ENCODE data around the gene UGP2.
"Not testable (repeated sequence)": the region's sequence is repeated elsewhere in the genome, so short reads cannot be mapped to it uniquely, and the experiment has no call there.

UGP2 gene

DNA sequence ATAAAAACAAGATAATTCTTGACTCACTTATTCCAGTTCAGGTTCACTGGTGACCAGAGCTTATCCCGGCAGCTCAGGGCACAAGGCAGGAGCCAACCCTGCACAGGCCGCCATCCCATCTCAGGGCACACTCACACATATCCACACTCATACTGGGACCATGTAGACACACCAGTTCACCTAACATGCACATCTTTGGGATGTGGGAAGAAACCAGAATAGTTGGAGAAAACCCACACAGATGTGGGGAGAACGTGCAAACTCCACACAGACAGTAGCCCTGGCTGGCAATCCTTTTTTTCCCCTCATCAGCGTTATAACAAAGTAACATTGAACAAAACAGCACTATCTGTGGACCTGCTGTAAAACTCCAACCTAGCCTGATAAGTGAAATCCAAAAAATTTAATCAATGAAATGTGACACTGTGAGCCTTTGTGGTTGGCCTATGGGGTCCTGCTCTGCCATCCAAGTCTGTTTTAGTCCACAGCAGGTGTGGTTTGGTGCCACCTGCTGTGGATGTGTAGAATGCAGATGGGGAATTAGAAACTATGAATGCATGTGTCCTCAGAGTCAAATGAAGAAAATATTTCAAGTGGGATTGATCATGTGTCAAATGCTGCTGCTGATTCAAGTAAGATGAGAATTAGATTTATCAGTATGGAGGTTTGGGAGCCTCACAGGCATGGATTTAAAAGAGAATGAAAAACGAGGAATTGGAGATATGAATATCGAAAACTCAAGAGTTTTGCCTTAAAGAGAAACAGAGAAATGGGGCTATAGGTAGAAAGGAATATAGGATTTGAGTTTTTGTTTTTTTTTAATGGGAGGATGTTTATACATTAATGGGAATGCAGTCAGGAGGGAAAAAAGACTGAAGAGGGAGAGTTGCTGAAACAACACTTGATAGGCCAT, 47.0 kb downstream of the UGP2 start:
- in situ Hi-C loops (cut with MboI; ENCODE audit: low sequenced_read_pairs) = no loop called here

DNA sequence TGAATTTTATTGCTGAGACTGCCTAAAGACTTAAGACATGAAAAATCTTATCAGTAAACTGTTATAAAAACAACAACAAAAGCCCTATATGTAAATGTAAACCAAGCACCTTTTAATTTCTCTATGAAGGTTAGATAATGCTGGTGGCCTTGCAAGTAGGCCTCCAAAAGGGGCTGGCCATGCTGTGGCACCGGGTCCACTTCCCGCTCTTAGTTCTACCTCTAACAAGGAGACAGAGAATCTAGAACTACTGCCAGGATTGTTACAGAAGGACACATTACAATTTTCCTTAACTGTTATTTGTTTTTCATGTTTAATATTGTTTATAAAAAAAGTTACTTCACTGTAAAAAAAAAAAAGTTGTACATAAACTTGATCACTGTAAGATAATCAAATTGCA, 49.0 kb downstream of the UGP2 start:
- in situ Hi-C loops (cut with MboI; ENCODE audit: low sequenced_read_pairs) = no loop called here

DNA sequence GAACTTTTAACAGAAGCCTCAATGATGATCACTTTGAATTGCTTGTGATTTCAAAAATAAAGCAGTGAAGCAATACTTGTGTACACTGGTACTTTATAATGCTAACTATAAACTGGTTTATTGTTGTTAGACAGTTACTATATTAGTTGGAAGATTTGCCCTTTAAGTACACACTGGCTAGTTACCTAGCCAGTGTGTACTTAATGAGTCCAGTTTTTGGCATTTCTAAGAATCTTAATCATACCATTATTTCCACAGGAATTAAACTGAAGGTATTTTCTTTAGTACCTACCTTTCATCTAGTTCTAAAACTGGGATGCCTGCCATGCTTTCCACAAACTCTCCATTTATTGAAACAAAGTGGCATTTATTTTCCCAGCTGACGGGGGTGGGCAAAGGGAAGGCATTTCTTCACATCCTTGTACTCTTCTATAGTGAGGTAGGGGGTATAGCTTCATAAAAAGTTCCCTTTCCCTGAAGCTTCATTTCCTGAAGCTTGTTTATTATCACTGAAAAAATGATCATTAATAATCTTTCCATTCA, 49.9 kb downstream of the UGP2 start:
- in situ Hi-C loops (cut with MboI; ENCODE audit: low sequenced_read_pairs) = no loop called here

DNA sequence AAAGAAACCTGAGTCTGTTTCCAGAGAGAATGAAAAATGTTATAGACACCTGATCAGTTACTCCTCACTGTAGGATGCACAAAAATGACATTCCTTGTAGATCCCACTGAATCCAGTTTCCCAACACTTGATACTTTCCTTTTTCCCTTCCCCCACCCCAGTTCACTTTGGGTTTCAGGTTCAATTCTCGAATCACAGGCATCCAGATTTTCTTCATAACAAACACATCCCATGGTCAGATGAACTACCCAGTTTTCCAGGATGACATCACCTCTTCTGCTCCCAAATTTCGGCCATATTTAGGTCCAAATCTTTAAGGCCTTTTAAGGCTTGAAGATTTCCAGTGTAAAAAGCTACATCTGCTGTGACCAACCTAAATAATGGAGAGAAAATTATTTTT, 51.5 kb downstream of the UGP2 start:
- in situ Hi-C loops (cut with MboI; ENCODE audit: low sequenced_read_pairs) = no loop called here

DNA sequence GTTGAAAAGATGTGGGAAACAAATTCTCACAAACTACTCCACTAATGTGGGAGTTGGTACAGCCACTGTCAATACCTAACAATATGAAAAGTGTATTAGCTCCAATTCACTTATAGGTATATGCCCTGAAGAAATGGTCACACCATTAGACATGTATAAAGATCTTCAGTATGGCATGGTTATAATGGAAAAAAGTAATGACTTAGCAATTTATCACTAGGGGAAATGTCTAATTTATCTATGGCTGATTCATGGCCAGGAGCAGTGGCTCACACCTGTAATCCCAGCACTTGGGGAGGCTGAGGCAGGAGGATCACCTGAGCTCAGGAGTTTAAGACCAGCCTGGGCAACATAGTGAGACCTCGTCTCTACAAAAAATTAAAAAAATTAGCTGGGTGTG, 52.5 kb downstream of the UGP2 start:
- in situ Hi-C loops (cut with MboI; ENCODE audit: low sequenced_read_pairs) = no loop called here

DNA sequence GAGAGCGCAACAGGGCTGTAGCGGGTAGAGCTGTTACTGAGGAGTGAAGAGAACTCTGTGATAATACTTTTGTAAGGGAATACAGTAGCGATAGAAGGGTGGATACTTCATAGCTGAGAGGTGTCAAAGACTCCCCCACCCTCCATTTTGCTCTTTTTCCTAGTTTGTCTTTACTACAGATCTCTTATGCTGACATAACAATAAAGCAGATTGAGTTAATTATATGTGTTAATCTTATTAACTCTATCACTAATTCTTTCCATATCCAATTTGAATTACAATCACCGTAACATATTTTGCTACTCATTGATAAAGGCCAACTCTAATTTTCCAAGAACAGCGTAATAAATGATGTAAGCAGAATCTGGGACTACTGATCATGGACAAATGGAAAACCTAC, 57.1 kb downstream of the UGP2 start:
- in situ Hi-C loops (cut with MboI; ENCODE audit: low sequenced_read_pairs) = no loop called here

DNA sequence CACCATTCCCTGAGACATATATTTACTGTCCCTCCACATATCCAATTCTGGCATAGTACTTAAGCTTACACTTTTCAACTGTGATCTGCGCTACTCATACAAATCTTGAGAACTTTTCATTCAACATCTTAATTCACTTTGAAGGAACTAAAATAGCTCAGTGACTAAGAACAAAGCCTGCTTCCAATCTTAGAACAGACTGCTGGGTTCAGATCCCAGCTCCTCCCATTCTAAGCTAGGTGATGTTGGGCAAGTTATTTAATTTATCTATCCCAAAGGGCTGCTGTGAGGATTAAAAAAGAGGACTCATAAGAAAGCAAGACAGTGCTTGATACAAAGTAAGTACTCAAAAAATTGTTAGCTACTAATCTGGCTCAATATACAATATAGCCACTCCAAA, 57.9 kb downstream of the UGP2 start:
- in situ Hi-C loops (cut with MboI; ENCODE audit: low sequenced_read_pairs) = no loop called here

DNA sequence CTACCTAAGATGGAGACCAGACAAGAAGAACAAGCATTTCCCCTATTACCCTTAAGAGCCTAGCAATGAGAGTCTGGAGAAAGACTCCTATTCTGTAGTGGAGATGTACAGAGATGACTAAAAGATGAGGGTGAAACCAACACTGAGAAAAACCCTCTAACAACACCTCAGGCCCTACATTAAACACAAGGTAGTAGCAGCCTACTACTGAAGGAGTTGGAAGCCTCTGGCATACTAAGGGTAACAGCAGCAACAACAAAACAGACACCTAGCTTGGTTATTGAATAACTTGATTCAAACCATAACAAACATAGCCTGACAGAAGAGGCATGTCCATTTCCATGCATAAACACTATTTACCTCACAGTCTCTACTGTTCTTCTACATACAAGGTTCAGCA, 60.5 kb downstream of the UGP2 start:
- in situ Hi-C loops (cut with MboI; ENCODE audit: low sequenced_read_pairs) = no loop called here

DNA sequence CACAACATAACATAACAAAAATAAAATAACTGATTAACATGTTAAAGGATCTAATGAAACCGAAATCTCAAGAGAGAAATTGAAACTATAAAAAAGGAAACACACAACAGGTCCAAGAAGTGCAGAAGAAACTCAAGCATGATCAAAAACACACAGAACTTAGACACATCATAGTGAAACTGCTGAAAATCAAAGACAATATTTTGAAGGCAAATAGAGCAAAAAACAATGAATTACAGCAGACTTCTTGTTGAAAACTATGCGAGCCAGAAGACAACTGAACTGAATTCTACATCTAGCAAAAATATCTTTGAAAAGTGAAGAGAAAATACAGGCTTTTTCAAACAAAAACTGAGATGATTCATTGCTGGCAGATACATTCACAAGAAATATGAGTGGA, 61.3 kb downstream of the UGP2 start:
- in situ Hi-C loops (cut with MboI; ENCODE audit: low sequenced_read_pairs) = no loop called here

DNA sequence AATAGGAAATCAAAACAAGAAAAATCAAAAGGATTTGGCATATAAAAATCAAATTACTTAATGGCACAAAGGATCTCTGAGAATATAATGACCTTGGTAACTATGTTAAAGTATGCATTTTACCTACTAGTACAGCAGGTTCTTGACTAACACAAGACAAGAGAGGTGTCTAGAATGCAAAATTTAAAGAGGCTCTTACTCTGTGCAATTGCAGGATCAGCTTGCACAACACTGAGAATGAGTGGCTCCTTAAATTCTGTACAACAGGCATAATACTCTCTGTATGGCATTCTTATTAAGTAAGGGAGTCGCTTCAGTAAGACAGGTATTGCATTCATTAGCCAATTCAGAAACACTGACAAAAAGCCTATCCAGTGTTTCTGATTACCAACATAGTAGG, 72.6 kb downstream of the UGP2 start:
- in situ Hi-C loops (cut with MboI; ENCODE audit: low sequenced_read_pairs) = no loop called here

DNA sequence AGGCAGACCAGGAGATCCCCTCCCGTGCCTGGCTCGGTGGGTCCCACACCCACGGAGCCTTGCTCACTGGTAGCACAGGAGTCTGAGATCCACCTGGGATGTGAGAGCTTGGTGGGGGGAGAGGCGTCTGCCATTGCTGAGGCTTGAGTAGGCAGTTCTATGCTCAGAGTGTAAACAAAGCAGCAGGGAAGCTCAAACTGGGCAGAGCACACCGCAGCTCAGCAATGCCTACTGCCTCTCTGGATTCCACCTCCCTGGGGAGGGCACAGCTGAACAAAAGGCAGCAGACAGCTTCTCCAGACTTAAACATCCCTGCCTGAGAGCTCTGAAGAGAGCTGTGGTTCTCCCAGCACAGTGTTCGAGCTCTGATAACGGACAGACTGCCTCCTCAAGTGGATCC, 85.1 kb downstream of the UGP2 start:
- in situ Hi-C loops (cut with MboI; ENCODE audit: low sequenced_read_pairs) = no loop called here

DNA sequence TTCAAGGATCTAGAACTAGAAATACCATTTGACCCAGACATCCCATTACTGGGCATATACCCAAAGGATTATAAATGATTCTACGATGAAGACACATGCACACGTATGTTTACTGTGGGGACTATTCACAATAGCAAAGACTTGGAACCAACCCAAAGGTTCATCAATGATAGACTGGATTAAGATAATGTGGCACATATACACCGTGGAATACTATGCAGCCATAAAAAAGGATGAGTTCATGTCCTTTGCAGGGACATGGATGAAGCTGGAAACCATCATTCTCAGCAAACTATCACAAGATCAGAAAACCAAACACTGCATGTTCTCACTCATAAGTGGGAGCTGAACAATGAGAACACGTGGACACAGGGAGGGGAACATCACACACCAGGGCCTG, 90.4 kb downstream of the UGP2 start:
- in situ Hi-C loops (cut with MboI; ENCODE audit: low sequenced_read_pairs) = not testable (repeated sequence)
